Endothelial cell of umbilical vein (primary cell): ENCODE results near the gene UHMK1. TPM values are rescaled to one million over a fixed set of nuclear protein-coding genes. Genes with fewer than 3 reads are reported as not detected.

Source experiments
- BruUV-seq: library from RNA; stranded (reverse); fragments of 400-500 nt; replicated peaks from 2 replicates; lab custom pipeline; 2021; lab: Mats Ljungman, UMichigan
- CTCF ChIA-PET: fragments of 300-600, 350-600 bp; sonication (Branson Sonifier 250); formaldehyde crosslinking; loops from one replicate; lab custom pipeline; 2021; ENCODE audit warnings: antibody characterized with exemption, inconsistent platforms; lab: Charles Lee
- POLR2A ChIA-PET: fragments of 300-600, 350-600 bp; sonication (Branson Sonifier 250); formaldehyde crosslinking; loops from one replicate; lab custom pipeline; 2021; ENCODE audit warnings: antibody characterized with exemption, inconsistent platforms; lab: Charles Lee
- DNase-seq: peaks from one replicate; pipeline ENCODE4 v3.0.0-alpha.2; 2011; ENCODE audit warnings: low read depth, low spot score
- FAIRE-seq: peaks from 2 replicates; lab custom pipeline; 2011; peaks lifted over from hg19 to GRCh38; lab: Jason Lieb, UNC
- H2AFZ ChIP-seq: 2 replicates; pipeline ENCODE4 v1.6.0; 2012; ENCODE audit warnings: low read depth, low read length, control low read depth, inconsistent platforms
- H3K27ac ChIP-seq: 2 replicates; pipeline ENCODE4 v1.5.1; 2011; ENCODE audit warnings: low read depth, mild to moderate bottlenecking, control low read depth, low read length, moderate library complexity; ENCODE audit not compliant: insufficient read depth
- H3K27me3 ChIP-seq, 2 experiments: 2 replicates each; pipeline versions ENCODE4 v1.6.0 to v1.6.1; 2011; ENCODE audit warnings: low read length in 2 of 2, mixed read lengths in 1 of 2; ENCODE audit not compliant: control insufficient read depth in 2 of 2, insufficient read depth in 2 of 2
- H3K36me3 ChIP-seq, 2 experiments: 2 replicates in 1 of 2; 3 replicates in 1 of 2; pipeline ENCODE4 v1.5.1; 2011; ENCODE audit warnings: low read length in 2 of 2, mild to moderate bottlenecking in 1 of 2, moderate library complexity in 1 of 2; ENCODE audit not compliant: control insufficient read depth in 2 of 2, insufficient read depth in 2 of 2; ENCODE audit errors: extremely low read depth in 1 of 2
- H3K4me1 ChIP-seq: 3 replicates; pipeline ENCODE4 v1.5.1; 2011; ENCODE audit warnings: mild to moderate bottlenecking, low read length; ENCODE audit not compliant: control insufficient read depth, insufficient read depth; ENCODE audit errors: extremely low read depth
- H3K4me2 ChIP-seq: 2 replicates; pipeline ENCODE4 v1.6.1; 2011; ENCODE audit warnings: low read length, control low read depth, mixed read lengths; ENCODE audit not compliant: insufficient read depth
- H3K4me3 ChIP-seq, 3 experiments: fragments of 200-600 bp in 1 of 3; sonication (generic), shearing (Covaris generic) in 1 of 3; replicated peaks in 1 of 3; 2 replicates each; pipeline ENCODE4 v1.5.1; 2011 to 2016; ENCODE audit warnings: control low read depth in 3 of 3, low read length in 3 of 3, mild to moderate bottlenecking in 2 of 3, inconsistent platforms in 1 of 3, low read depth in 1 of 3, moderate library complexity in 1 of 3; ENCODE audit not compliant: insufficient read depth in 1 of 3
- H3K79me2 ChIP-seq: 2 replicates; pipeline ENCODE4 v1.6.0; 2012; ENCODE audit warnings: low read length, inconsistent platforms; ENCODE audit not compliant: control insufficient read depth, insufficient read depth
- H3K9ac ChIP-seq: replicated peaks from 2 replicates; pipeline ENCODE3; 2011; ENCODE audit warnings: low read length, control low read depth; ENCODE audit not compliant: insufficient read depth; ENCODE audit errors: extremely low read depth
- H3K9me1 ChIP-seq: replicated peaks from 3 replicates; pipeline ENCODE4 v1.6.0; 2011; ENCODE audit warnings: mild to moderate bottlenecking, low read length; ENCODE audit not compliant: control insufficient read depth, insufficient read depth; ENCODE audit errors: extremely low read depth
- H3K9me3 ChIP-seq: replicated peaks from 2 replicates; pipeline ENCODE4 v1.5.1; 2012; ENCODE audit warnings: low read length, inconsistent platforms; ENCODE audit not compliant: control insufficient read depth, insufficient read depth
- H4K20me1 ChIP-seq: replicated peaks from 2 replicates; pipeline ENCODE3; 2011; ENCODE audit warnings: mild to moderate bottlenecking, low read length; ENCODE audit not compliant: control insufficient read depth, insufficient read depth; ENCODE audit errors: extremely low read depth
- CTCF ChIP-seq, 2 donors: IDR thresholded peaks; 1 replicate in 1 of 2; 2 replicates in 1 of 2; pipeline ENCODE4 v1.5.1; 2011; ENCODE audit warnings: low read length in 2 of 2, mild to moderate bottlenecking in 2 of 2, moderate library complexity in 2 of 2, control low read depth in 1 of 2, inconsistent platforms in 1 of 2, low read depth in 1 of 2; ENCODE audit not compliant: insufficient read depth in 1 of 2; ENCODE audit errors: extremely low read depth in 1 of 2
- EZH2 ChIP-seq: IDR thresholded peaks from 2 replicates; pipeline ENCODE4 v1.6.1; 2012; ENCODE audit warnings: borderline replicate concordance, low read depth, mild to moderate bottlenecking, moderate library complexity, low read length, inconsistent platforms; ENCODE audit not compliant: severe bottlenecking
- FOS ChIP-seq: IDR thresholded peaks from 2 replicates; pipeline ENCODE4 v1.6.1; 2011; ENCODE audit warnings: mild to moderate bottlenecking, low read length, moderate library complexity, borderline replicate concordance; ENCODE audit not compliant: insufficient read depth
- GATA2 ChIP-seq: IDR thresholded peaks from 2 replicates; pipeline ENCODE4 v1.7.0; 2011; ENCODE audit warnings: low read depth, mild to moderate bottlenecking, moderate library complexity, mixed read lengths, low read length; ENCODE audit not compliant: insufficient read length, insufficient read depth
- JUN ChIP-seq: IDR thresholded peaks from 2 replicates; pipeline ENCODE4 v1.6.1; 2011; ENCODE audit warnings: borderline replicate concordance, low read depth; ENCODE audit not compliant: insufficient read length, insufficient read depth
- MAX ChIP-seq: IDR thresholded peaks from 2 replicates; pipeline ENCODE4 v1.6.1; 2011; ENCODE audit not compliant: insufficient read depth, insufficient read length
- MYC ChIP-seq: IDR thresholded peaks from one replicate; pipeline ENCODE4 v1.6.1; 2011; ENCODE audit warnings: mild to moderate bottlenecking, low read depth, low read length
- POLR2A ChIP-seq: IDR thresholded peaks from 2 replicates; pipeline ENCODE4 v1.6.1; 2012; ENCODE audit warnings: low read depth, mild to moderate bottlenecking, control low read depth, low read length
- POLR2AphosphoS5 ChIP-seq: IDR thresholded peaks from 2 replicates; pipeline ENCODE4 v1.6.1; 2012; ENCODE audit warnings: low read depth, mild to moderate bottlenecking, control low read depth, low read length, moderate library complexity; ENCODE audit not compliant: insufficient read depth
- dilution Hi-C: fragments of 300-500 bp; cut with MboI; formaldehyde crosslinking; loops from one replicate; pipeline ENCODE4 v1.15.0; 2019; ENCODE audit warnings: low sequenced_read_pairs; ENCODE audit not compliant: extremely low pct_ligation_motif_present
- intact Hi-C: fragments of 100-400 bp; cut with micrococcal nuclease; formaldehyde crosslinking; loops from one replicate; pipeline ENCODE4 v1.10.0; 2022
- polyA plus RNA-seq, 4 experiments: library from polyadenylated mRNA; depleted of rRNA in 3 of 4; stranded (reverse) in 3 of 4; unstranded in 1 of 4; fragments of >200 nt; gene quantifications; 2 replicates each; pipeline versions ENCODE4 v1.2.1 to v1.2.3, GENCODE V29; 2011 to 2012; ENCODE audit warnings: missing spikeins in 1 of 4
- total RNA-seq: library from RNA; stranded (reverse); gene quantifications from 2 replicates; pipeline ENCODE4 v1.2.3, GENCODE V29; 2021

UHMK1 gene
- total and polyA plus RNA-seq, 2 donors (not counting 3 experiments of a cell fraction or from before 2014, with no cell fraction given), result 9.2 to 35.0 TPM

DNA sequence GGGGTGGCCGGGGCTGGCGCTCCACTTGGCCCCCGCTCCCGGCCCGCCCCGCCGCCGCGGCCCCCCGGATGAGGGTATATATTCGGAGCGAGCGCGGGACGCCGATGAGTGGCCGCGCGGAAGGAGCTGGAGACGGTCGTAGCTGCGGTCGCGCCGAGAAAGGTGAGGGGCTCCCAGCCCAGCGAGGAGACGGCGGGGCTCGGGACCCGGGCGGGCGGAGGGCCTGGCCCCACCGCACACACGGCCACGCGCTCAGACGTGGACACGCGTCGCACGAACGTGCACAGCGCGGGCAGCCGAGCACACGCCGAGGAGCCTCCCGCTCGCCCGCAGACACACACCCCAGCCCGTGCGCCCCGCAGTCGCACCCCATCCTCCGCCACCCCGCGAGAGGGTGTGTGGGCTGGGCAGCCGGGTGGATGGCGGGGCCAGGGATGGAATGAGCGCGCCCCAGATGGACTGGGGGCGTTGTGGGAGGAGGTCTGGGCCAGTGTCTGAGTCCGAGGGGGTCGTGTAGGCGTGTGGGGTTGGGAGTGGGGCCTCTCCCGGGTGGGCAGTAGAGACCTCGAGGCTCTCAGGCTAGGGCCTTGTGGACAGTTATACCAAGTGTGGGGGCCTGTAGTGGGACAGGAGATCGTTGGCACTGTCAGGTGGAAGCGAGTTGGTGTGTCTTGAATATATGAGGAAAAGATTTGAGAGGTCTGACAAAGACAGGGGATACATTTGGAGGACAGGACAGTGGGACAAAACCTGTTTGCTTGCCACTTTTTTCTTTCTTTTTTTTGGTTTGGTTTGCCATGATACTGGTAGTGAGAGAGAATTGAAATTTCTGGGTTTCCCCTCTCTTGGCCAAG lies 64.2 kb downstream of the UHMK1 start, which contains the start of gene UAP1:
TSS of gene UAP1 (plus strand) at position 107 of the 854 bp plus-strand sequence. CDS start 4,347 bp downstream, outside the sequence.
- Histone ChIP-seq H3K79me2 (peaks cover 53% of the 10 kb centered on the region), H4K20me1 (no peaks in the 10 kb centered on the region), H3K27ac (peak within 1 kb of the TSS; percentile 89), H3K9ac (peak within 1 kb of the TSS; percentile 94), H2AFZ (peak within 1 kb of the TSS; percentile 81), H3K36me3 (peaks cover 0 to 2% of the 10 kb centered on the region in 2 experiments), H3K4me1 (peaks cover 25% of the 10 kb centered on the region), H3K4me3 (peak within 1 kb of the TSS; percentile 61 to 95 (median 85)), H3K4me2 (peak within 1 kb of the TSS; percentile 94), H3K9me1 (no peaks in the 10 kb centered on the region), H3K27me3 (no peaks in the 10 kb centered on the region), H3K9me3 (no peaks in the 10 kb centered on the region)
- FAIRE-seq (peak; percentile 4), DNase-seq (no peak)
- ChIA-PET POLR2A (interaction anchor here (0.6 to 1.6 kb wide), 4 partner anchors 12 to 43 kb away, joined by 3 to 4 read pairs (median 4); no protein-coding TSS in a partner anchor), CTCF (interaction anchor here (0.9 kb wide), 1 partner anchor 13 kb away, joined by 3 read pairs; no protein-coding TSS in a partner anchor)
- dilution Hi-C loops (no loop called here), intact Hi-C loops (loop anchor here (1.0 to 5.0 kb wide), 6 partner anchors 8 to 505 kb away; partner anchors contain the start of gene UHMK1)
- no TSS peak for BruUV-seq
- TF ChIP-seq POLR2AphosphoS5 (peak; percentile 42), CTCF (IDR thresholded peaks at IDR 0.05; ENCODE audit: extremely low read depth in 1 of 2, insufficient read depth in 1 of 2, low read depth in 1 of 2, low read length in 2 of 2) (no peak), MAX (no peak), JUN (no peak), GATA2 (no peak), POLR2A (peak; percentile 68), FOS (peak; percentile 1), EZH2 (no peak), MYC (no peak)
